GM18505 (cell line): ENCODE results near the gene ARG1.

Experiments used
- ATAC-seq: cut with Tn5 transposase; IDR thresholded peaks from one replicate; pipeline ENCODE4 v1.9.1; 2021; ENCODE audit not compliant: unreplicated experiment
- POLR2A ChIP-seq: IDR thresholded peaks from 4 replicates; pipeline ENCODE4 v1.6.1; 2011; ENCODE audit warnings: borderline replicate concordance; ENCODE audit not compliant: insufficient read depth, insufficient read length; ENCODE audit errors: extremely low read depth

ARG1 gene

GRCh38 chr6:131558922-131559321 is 14.1 kb upstream of the ARG1 start:
- TF ChIP-seq POLR2A = no peak
- ATAC-seq = no peak

DNA sequence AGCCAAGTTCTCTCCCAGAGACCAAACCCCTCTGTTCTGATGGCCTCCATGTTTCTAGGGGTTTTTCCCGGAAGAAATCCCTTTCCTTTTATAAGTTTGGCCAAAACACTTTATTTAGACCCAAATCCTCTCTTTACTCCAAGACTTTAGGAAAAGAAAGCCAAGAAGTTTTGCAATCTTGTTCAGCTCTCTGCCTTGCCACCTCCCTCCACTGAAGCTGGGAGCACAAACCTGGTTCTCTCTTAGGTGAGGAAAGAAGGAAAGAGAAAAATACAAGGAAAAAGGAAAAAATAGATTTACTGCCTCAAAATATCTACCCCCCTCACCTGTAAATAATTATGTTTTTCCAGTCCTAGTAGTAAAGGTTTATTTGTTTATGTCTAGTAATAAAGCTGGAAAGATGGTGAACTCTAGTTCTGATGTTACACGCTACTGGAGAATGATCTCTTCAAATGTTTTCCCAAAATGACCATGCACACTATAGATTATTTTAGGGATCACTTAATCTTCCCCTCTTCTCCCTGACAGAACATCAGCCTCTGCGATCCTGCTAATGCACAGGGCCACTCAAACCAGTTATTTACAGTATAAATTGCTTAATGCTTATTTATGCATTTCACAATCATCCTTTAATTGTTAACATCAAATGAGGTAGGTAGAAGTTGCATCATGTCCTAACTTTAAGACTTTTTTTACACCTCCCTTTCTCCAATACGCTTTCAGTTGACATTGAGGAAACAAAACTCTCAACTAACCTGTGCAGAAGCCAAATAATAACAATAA is 10.9 kb upstream of the ARG1 start:
- no peak for TF ChIP-seq POLR2A
- ATAC-seq = no peak

DNA sequence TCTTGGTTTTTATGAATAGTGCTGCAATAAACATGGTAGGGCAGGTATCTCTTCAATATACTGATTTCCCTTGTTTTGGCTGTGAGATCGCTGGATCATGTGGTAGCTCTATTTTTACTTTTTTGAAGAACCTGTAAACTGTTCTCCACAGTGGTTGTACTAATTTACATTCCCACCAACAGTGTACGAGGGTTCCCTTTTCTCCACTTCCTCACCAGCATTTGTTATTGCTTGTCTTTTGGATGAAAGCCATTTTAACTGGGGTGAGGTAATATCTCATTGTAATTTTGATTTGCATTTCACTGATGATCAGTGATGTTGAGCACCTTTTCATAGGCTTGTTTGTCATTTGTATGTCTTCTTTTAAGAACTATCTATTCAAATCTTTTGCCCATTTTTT is 8.0 kb upstream of the ARG1 start:
- TF ChIP-seq POLR2A = no peak
- no peak for ATAC-seq

DNA sequence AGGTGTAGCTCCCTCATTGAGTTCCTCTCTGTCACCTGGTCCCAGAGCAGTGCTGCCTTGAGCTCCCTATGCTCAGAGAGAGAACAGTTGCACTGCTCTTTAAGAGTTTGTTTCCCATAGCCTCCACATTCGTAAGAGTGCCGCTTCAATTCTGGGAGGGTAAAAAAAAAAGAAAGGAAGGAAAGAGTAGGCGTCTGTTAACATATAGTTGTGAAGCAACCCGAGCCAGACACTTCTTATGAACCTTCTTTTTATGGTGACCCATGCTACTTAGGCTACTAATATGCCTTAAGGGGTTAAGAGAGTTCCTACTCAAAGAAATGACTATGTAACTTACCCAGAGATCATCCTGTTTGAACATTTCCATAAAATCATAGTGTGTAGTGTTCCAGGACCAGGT is 4.3 kb upstream of the ARG1 start:
- no peak for TF ChIP-seq POLR2A

GRCh38 chr6:131574133-131574532 is 1.1 kb downstream of the ARG1 start:
- no peak for TF ChIP-seq POLR2A
- no peak for ATAC-seq

More for the DNA sequence above, 4.3 kb upstream of the ARG1 start:
- ATAC-seq = no peak

DNA sequence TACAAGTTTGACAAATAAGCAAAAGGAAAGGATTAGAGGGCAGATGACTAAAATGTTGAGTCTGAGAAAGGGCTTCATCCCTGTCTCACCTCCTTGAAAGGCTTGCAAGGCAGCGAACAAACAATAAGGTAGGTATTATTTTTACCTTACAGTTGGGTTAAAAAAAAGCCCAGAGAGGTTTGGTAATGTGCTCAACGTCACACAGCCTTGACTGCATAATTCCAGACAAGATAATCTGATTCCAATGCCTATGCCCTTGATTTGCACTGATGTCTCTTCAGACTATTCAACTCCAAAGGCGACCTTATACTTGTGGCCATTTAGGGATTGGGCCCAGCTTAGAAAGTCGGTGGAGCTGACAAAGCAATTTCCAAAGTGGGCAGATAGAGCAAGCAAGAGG is 1.7 kb downstream of the ARG1 start:
- TF ChIP-seq POLR2A = no peak
- ATAC-seq = no peak

DNA sequence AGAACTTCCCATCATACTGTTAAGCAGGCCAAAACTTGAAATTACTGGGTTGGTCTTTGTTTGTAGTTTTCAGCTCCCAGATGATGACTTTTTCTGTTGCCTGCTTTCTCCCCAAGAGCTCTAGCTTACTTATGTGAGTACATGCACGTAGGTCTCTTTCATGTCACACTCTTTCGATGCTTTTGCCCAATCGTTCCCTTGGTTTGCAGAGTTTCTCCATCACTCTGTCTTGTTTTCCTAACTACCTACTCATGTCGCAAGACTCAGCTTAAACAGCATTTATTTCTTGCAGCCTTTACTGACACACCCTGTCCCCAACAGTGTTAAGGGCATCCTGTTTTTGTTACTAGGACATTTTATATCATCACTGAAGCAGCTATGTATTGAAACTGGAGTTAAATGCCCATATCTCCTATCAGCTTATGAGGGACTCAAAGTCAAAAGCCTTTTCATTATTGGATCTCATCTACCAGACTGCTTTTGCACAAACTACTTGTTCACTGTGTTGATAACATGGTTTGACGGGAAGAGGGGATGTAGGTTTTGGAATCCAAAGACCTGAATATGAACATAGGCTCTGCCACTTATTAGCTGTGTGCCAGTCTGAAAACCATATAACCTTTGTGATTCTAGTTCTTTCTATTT is 2.9 kb downstream of the ARG1 start:
- no peak for TF ChIP-seq POLR2A
- ATAC-seq = no peak

GRCh38 chr6:131581523-131581922 is 8.5 kb downstream of the ARG1 start:
- no peak for ATAC-seq
- no peak for TF ChIP-seq POLR2A

GRCh38 chr6:131586543-131586942 is 13.5 kb downstream of the ARG1 start:
- TF ChIP-seq POLR2A = no peak
- no peak for ATAC-seq

DNA sequence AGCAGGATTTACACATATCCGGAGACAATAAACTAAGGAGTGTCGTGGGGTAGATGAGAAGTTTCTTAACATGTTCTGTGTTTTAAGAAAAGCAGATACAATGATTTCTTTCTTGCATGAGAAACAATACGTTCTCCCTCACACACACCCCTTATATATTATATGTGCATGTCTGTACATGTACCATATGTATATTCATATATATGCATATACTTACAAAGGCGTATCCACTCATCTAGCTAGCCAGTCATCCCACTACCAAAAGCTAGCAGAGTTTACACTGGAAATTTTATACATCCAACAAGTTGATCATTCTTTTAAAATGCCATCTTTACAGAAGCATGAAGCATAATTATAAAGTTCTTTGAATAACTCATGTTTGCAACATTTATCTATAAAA is 14.9 kb downstream of the ARG1 start:
- no peak for TF ChIP-seq POLR2A
- no peak for ATAC-seq

- no peak for TF ChIP-seq POLR2A
These were observed 15.6 kb downstream of the ARG1 start for GRCh38 chr6:131588643-131589042.

GRCh38 chr6:131592935-131593334 is 19.9 kb downstream of the ARG1 start:
- ATAC-seq = no peak
- TF ChIP-seq POLR2A = no peak

More at GRCh38 chr6:131588643-131589042, 15.6 kb downstream of the ARG1 start:
- no peak for ATAC-seq

GRCh38 chr6:131594074-131594473 is 21.0 kb downstream of the ARG1 start:
- no peak for ATAC-seq
- no peak for TF ChIP-seq POLR2A

DNA sequence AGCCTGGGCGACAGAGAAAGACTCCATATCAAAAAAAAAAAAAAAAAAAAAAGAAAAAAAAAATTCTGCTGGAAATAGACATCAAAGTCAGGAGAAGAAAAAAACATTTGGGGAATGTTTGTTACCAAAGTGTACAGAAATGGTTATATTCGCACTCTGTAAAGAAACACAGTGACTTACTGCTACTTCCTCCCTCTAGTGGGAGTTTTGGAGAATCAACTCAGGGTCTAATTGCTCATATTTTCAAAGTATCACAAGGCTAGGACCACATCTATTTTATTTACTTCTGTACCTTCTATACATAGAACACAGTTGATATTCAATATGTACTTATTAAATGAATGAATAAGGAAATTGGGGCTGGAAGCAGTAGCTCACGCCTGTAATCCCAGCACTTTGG is 24.4 kb downstream of the ARG1 start:
- no peak for ATAC-seq
- no peak for TF ChIP-seq POLR2A

GRCh38 chr6:131600716-131601115 is 27.7 kb downstream of the ARG1 start:
- no peak for ATAC-seq
- TF ChIP-seq POLR2A = no peak

DNA sequence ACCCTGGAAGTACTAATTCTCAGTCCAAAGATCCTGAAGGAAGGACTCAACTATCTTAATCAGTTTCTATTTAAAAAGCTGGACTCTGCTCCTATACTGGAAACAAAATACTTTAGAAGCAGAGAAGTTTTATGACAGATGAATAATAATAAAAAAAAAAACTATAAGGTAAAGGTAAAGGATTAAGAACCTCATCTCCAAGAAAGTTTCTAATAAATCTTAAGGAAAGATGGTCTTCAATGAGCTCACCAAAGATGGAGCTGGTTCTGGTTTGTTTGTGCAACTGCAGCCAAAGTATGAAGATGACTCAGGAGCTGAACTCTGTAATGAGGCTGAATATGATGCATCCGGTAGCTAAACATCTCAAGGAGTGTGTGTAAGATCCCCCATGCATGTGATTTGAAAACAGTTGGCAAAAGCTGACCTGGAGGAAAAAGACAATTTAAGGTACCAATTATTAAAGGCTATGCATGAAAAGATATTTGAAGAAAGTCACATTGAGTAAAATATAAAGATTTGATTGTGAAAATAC is 29.8 kb downstream of the ARG1 start:
- no peak for TF ChIP-seq POLR2A
- no peak for ATAC-seq
